H1 (cell line): ENCODE results near the gene BOK. TPM values are rescaled to one million over a fixed set of nuclear protein-coding genes. Genes with fewer than 3 reads are reported as not detected.

Experiments used
- ATF3 ChIP-seq: IDR thresholded peaks from 2 replicates; pipeline ENCODE4 v1.6.1; 2011; ENCODE audit warnings: low read depth, mild to moderate bottlenecking, low read length; ENCODE audit not compliant: insufficient read depth
- BACH1 ChIP-seq: IDR thresholded peaks from 2 replicates; pipeline ENCODE4 v1.6.1; 2012; ENCODE audit warnings: low read length, improper control_type of control experiment
- CHD7 ChIP-seq: fragments of 300-600 bp; sonication (generic); IDR thresholded peaks from 2 replicates; pipeline ENCODE4 v1.7.1; 2012; ENCODE audit warnings: low read length, moderate library complexity, mild to moderate bottlenecking, inconsistent platforms; ENCODE audit not compliant: insufficient replicate concordance
- CREB1 ChIP-seq: IDR thresholded peaks from 2 replicates; pipeline ENCODE4 v1.6.1; 2012; ENCODE audit warnings: inconsistent platforms
- RBBP5 ChIP-seq: IDR thresholded peaks from 2 replicates; pipeline ENCODE4 v1.7.1; 2012; ENCODE audit warnings: low read depth, mild to moderate bottlenecking, inconsistent platforms, low read length, moderate library complexity, borderline replicate concordance
- SP1 ChIP-seq: IDR thresholded peaks from 2 replicates; pipeline ENCODE4 v1.6.1; 2011; ENCODE audit warnings: low read depth, low read length
- polyA plus RNA-seq, 7 experiments: library from polyadenylated mRNA; depleted of rRNA in 3 of 7; stranded (reverse) in 5 of 7; unstranded in 2 of 7; fragments of >200 nt in 5 of 7; fragments of 200-250 nt in 2 of 7; gene quantifications; 1 replicate in 5 of 7; 2 replicates in 1 of 7; 4 replicates in 1 of 7; pipeline versions ENCODE4 v1.2.1 to v1.2.3, GENCODE V29; 2011 to 2013; ENCODE audit warnings: missing spikeins in 2 of 7, mixed read lengths in 2 of 7
- total RNA-seq: library from RNA; stranded (reverse); fragmentation: NEBNext Ultra II Directional; extraction: Animal tissue kit (Norgen Biotek cat#: 25700); gene quantifications from 2 replicates; pipeline ENCODE4 v1.2.1, GENCODE V29; 2021
- TF ChIP-seq, protein P1 (sequence below): IDR thresholded peaks from 2 replicates; pipeline ENCODE4 v1.6.1; 2012; ENCODE audit warnings: inconsistent platforms

BOK gene
- total and polyA plus RNA-seq, 2 of the 8 experiments (the other 6 are each of a cell fraction or from before 2014, with no cell fraction given): 33.7 to 37.6 TPM

GRCh38 chr2:241514986-241515737 is 43.4 kb upstream of the BOK start (continued):
- TF ChIP-seq CHD7 (no peak), RBBP5 (no peak), SP1 (no peak), ATF3 (no peak), BACH1 (no peak), CREB1 (no peak)
- TF ChIP-seq, protein P1, sequence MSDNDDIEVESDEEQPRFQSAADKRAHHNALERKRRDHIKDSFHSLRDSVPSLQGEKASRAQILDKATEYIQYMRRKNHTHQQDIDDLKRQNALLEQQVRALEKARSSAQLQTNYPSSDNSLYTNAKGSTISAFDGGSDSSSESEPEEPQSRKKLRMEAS: peak; percentile 27; the same call in 1 of the 2 replicates
- TF ChIP-seq, all 59 proteins: peak for 2
